HFF-Myc (cell line): Measurements from ENCODE around the gene SPSB4.

Experiments used
- DNase-seq: peaks from one replicate; pipeline ENCODE4 v3.0.0-alpha.2; 2011; ENCODE audit warnings: low read depth; ENCODE audit errors: extremely low read depth
- H3K4me3 ChIP-seq: replicated peaks from 2 replicates; pipeline ENCODE4 v1.5.1; 2011; ENCODE audit warnings: low read depth, mild to moderate bottlenecking, control low read depth, low read length
- CTCF ChIP-seq: IDR thresholded peaks from 2 replicates; pipeline ENCODE4 v1.5.1; 2012; ENCODE audit warnings: mild to moderate bottlenecking, low read depth, low read length, control low read depth; ENCODE audit errors: missing control alignments

Gene SPSB4

GRCh38 chr3:141059816-141060215 is 8.7 kb downstream of the SPSB4 start:
- no peak for DNase-seq
- no peak for TF ChIP-seq CTCF
- no peak overlapping the region for H3K4me3 ChIP-seq

GRCh38 chr3:141060327-141060726 is 9.2 kb downstream of the SPSB4 start:
- DNase-seq = no peak
- no peak for TF ChIP-seq CTCF
- H3K4me3 ChIP-seq = no peak overlapping the region

- DNase-seq = no peak
- TF ChIP-seq CTCF = no peak
These were observed 12.7 kb downstream of the SPSB4 start for GRCh38 chr3:141063831-141064230.

GRCh38 chr3:141064255-141064926 is 13.2 kb downstream of the SPSB4 start:
- H3K4me3 ChIP-seq = no peak overlapping the region
- TF ChIP-seq CTCF = no peak
- no peak for DNase-seq

More at GRCh38 chr3:141063831-141064230, 12.7 kb downstream of the SPSB4 start:
- H3K4me3 ChIP-seq = no peak overlapping the region

- no peak for TF ChIP-seq CTCF
- DNase-seq = no peak
These were observed 14.1 kb downstream of the SPSB4 start for GRCh38 chr3:141065258-141065657.

GRCh38 chr3:141065841-141066805 is 15.0 kb downstream of the SPSB4 start:
- no peak for TF ChIP-seq CTCF
- DNase-seq = no peak
- no peak overlapping the region for H3K4me3 ChIP-seq

More at GRCh38 chr3:141065258-141065657, 14.1 kb downstream of the SPSB4 start:
- no peak overlapping the region for H3K4me3 ChIP-seq
